A673 (cell line): ENCODE measurements around the gene NRDE2.

Experiments used
- EZH2 ChIP-seq: fragments of 200-600 bp; sonication (generic); IDR thresholded peaks from 2 replicates; pipeline ENCODE4 v1.6.1; 2017; ENCODE audit warnings: borderline replicate concordance, low read depth, mild to moderate bottlenecking, mixed read lengths, antibody characterized with exemption, low read length; ENCODE audit not compliant: poor library complexity, severe bottlenecking
- TF ChIP-seq, protein P1 (sequence below): fragments of 300-800, 200-600 bp; sonication (generic); conservative IDR thresholded peaks from 2 replicates; pipeline ENCODE4 v1.5.1; 2017; ENCODE audit warnings: low read depth, mild to moderate bottlenecking, antibody characterized with exemption, low read length, moderate library complexity, mixed read lengths

GRCh38 chr14:90344331-90345238 lies 12.8 kb upstream of the NRDE2 start:
- TF ChIP-seq, protein P1, sequence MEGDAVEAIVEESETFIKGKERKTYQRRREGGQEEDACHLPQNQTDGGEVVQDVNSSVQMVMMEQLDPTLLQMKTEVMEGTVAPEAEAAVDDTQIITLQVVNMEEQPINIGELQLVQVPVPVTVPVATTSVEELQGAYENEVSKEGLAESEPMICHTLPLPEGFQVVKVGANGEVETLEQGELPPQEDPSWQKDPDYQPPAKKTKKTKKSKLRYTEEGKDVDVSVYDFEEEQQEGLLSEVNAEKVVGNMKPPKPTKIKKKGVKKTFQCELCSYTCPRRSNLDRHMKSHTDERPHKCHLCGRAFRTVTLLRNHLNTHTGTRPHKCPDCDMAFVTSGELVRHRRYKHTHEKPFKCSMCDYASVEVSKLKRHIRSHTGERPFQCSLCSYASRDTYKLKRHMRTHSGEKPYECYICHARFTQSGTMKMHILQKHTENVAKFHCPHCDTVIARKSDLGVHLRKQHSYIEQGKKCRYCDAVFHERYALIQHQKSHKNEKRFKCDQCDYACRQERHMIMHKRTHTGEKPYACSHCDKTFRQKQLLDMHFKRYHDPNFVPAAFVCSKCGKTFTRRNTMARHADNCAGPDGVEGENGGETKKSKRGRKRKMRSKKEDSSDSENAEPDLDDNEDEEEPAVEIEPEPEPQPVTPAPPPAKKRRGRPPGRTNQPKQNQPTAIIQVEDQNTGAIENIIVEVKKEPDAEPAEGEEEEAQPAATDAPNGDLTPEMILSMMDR: no peak
- TF ChIP-seq EZH2: no peak
